Upper lobe of left lung (tissue), 6 donors: Measurements from ENCODE around the gene AGO3. TPM values are rescaled to one million over a fixed set of nuclear protein-coding genes. Genes with fewer than 3 reads are reported as not detected.
"Not testable (repeated sequence)": the region's sequence is repeated elsewhere in the genome, so short reads cannot be mapped to it uniquely, and the experiment has no call there.

Source experiments
- ATAC-seq, 2 donors: fragments of 200-7000 bp; cut with Tn5 transposase; one replicate each; pipeline ENCODE4 v1.9.1; 2022; ENCODE audit warnings: mild to moderate bottlenecking in 2 of 2, moderate library complexity in 2 of 2; ENCODE audit not compliant: low FRiP score in 2 of 2
- DNase-seq, 2 donors: peaks; one replicate each; pipeline ENCODE4 v3.0.0-alpha.2; 2019 to 2020
- H3K27ac ChIP-seq, 4 donors: fragments of 200-600 bp; sonication (generic); one replicate each; pipeline ENCODE4 v1.5.1; 2016 to 2019
- H3K27me3 ChIP-seq, 4 donors: fragments of 200-600 bp; sonication (generic); one replicate each; pipeline ENCODE4 v1.5.1; 2017 to 2019
- H3K36me3 ChIP-seq, 4 donors: fragments of 200-600 bp; sonication (generic); one replicate each; pipeline ENCODE4 v1.5.1; 2016 to 2019
- H3K4me1 ChIP-seq, 4 donors: fragments of 200-600 bp; sonication (generic); one replicate each; pipeline ENCODE4 v1.5.1; 2018 to 2019
- H3K4me3 ChIP-seq, 4 donors: fragments of 200-600 bp; sonication (generic); one replicate each; pipeline ENCODE4 v1.5.1; 2017 to 2019; ENCODE audit warnings: mild to moderate bottlenecking in 2 of 4, moderate library complexity in 1 of 4
- H3K9me3 ChIP-seq, 4 donors: fragments of 200-600 bp; sonication (generic); one replicate each; pipeline ENCODE4 v1.5.1; 2018 to 2019
- CTCF ChIP-seq, 6 experiments: fragments of 450-650 bp in 4 of 6; fragments of 200-600 bp in 2 of 6; sonication (generic) in 2 of 6; IDR thresholded peaks; one replicate each; pipeline ENCODE4 v1.5.1; 2016 to 2019; ENCODE audit warnings: antibody characterized with exemption in 6 of 6
- EP300 ChIP-seq, 4 donors: sonication (generic); formaldehyde crosslinking; IDR thresholded peaks; one replicate each; pipeline ENCODE4 v1.5.1; 2017; ENCODE audit warnings: antibody characterized with exemption in 4 of 4, control low read depth in 2 of 4
- POLR2A ChIP-seq, 4 donors: fragments of 450-650 bp; IDR thresholded peaks; one replicate each; pipeline ENCODE4 v1.5.1; 2016 to 2017; ENCODE audit warnings: antibody characterized with exemption in 4 of 4, mild to moderate bottlenecking in 2 of 4
- POLR2AphosphoS5 ChIP-seq, 2 donors: sonication (generic); formaldehyde crosslinking; IDR thresholded peaks; one replicate each; pipeline ENCODE4 v1.5.1; 2017; ENCODE audit warnings: antibody characterized with exemption in 2 of 2
- WGBS, 2 donors: methylation state at CpG; one replicate each; pipeline ENCODE4 v1.1.5; 2017 to 2018; 5-methylcytosine and 5-hydroxymethylcytosine counted together
- total RNA-seq, 6 donors: library from RNA; depleted of rRNA in 4 of 6; stranded (reverse); fragments of >200 nt in 4 of 6; gene quantifications; one replicate each; pipeline versions ENCODE4 v1.1.0 to v1.2.1, GENCODE V29; 2016 to 2021
- donor health status: DM: no; HTN: no; CAD: no; lungs with moderate emphysema.
- donor health status: DM: no; HTN: yes; CAD: no; lungs with severe emphysema.

Gene AGO3
- total RNA-seq, 6 donors from 2014 or later: 13.8 to 32.5 (median 29.6) TPM

- ATAC-seq (no peak), DNase-seq (no peak)
- Histone ChIP-seq H3K27me3 (no peaks in the 10 kb centered on the region), H3K4me1 (peaks cover 4 to 20% (median 9%) of the 10 kb centered on the region in 4 donors), H3K9me3 (no peaks in the 10 kb centered on the region), H3K36me3 (peaks cover 0 to 8% (median 0%) of the 10 kb centered on the region in 4 donors), H3K4me3 (no peak overlapping the region), H3K27ac (no peak overlapping the region)
- WGBS, 2 donors: 43 to 52% methylated on average over 2 of the region's 2 CpGs
- TF ChIP-seq CTCF (IDR thresholded peaks at IDR 0.05) (no peak), POLR2A (IDR thresholded peaks at IDR 0.05) (no peak), EP300 (IDR thresholded peaks at IDR 0.05) (no peak), POLR2AphosphoS5 (IDR thresholded peaks at IDR 0.05) (no peak)
Measured at GRCh38 chr1:35945327-35945726, 14.4 kb downstream of the AGO3 start.

DNA sequence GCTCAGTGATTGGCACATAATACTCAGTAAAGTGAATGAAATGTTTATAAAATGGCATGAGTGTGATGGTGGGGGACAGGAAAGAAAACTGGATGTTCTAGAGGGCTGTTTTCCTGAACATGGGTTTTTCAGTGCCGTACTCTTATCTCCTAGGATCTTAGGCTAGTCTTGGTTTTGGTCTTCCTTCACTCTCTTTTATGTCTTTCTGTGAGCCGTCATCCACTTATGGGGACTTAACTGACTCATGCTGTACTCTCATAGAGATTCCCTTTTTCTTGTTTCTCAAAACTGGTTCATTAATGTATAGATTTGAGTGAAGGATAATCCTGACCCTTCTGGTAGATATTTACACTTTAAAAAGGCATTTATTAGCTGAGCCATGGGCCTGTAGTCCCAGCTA is 16.6 kb downstream of the AGO3 start:
- Histone ChIP-seq H3K9me3 (no peaks in the 10 kb centered on the region), H3K27ac (no peak overlapping the region), H3K36me3 (peaks cover 0 to 8% (median 0%) of the 10 kb centered on the region in 4 donors), H3K4me3 (no peak overlapping the region), H3K27me3 (no peaks in the 10 kb centered on the region), H3K4me1 (peaks cover 4 to 20% (median 9%) of the 10 kb centered on the region in 4 donors)
- WGBS, 2 donors: 86 to 93% methylated on average over 2 of the region's 2 CpGs
- ATAC-seq: no peak
- TF ChIP-seq POLR2A (IDR thresholded peaks at IDR 0.05) (no peak), POLR2AphosphoS5 (IDR thresholded peaks at IDR 0.05) (no peak), EP300 (IDR thresholded peaks at IDR 0.05) (no peak)
- DNase-seq: no peak

DNA sequence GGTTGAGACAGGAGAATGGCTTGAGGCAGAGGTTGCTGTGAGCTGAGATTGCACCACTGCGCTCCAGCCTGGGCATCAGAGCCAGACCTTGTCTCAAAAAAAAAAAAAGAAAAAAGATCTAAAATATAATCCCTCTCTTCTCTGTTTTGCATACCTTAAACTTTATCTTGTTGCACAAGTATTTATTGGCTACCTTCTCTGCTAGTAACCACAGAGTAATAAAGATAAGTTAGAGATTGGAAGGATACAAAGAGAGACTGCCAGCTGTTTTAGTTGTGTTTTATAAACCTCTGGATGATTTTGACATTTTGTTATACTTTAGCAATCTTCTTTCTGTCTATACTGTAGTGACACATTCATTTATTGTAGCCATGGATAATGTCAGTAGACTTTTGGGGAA is 27.7 kb downstream of the AGO3 start:
- no peak overlapping the region for H3K4me3 ChIP-seq
- peaks cover 0 to 4% (median 2%) of the 10 kb centered on the region in 4 donors for H3K36me3 ChIP-seq
- no peak overlapping the region for H3K27ac ChIP-seq
- H3K27me3 ChIP-seq: no peaks in the 10 kb centered on the region
- ATAC-seq (no peak), DNase-seq (no peak)
- TF ChIP-seq POLR2AphosphoS5 (IDR thresholded peaks at IDR 0.05): no peak
- TF ChIP-seq POLR2A (IDR thresholded peaks at IDR 0.05): no peak
- no peak for TF ChIP-seq EP300 (IDR thresholded peaks at IDR 0.05)
- TF ChIP-seq CTCF (IDR thresholded peaks at IDR 0.05): no peak
- no peaks in the 10 kb centered on the region for H3K4me1 ChIP-seq
- WGBS, 2 donors: 95 to 100% methylated on average over 1 of the region's 1 CpG
- no peaks in the 10 kb centered on the region for H3K9me3 ChIP-seq

DNA sequence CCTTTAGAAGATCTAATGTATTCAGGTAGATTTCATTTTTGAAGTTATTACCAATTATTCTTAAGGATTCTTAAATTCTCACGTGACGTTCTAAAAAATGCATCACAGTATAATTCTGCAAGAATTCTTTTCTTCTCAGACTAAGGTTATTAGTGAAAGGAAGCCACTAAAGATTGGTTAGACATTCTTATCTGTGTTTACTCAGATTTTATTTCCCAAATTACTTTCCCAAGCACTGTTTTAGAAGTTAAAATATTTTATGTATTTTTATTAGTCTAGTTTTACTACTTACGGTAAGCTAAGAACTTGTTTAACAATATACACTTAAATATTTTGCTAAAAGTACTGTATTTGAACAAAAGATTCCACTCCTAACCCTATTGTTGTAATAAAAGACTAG is 28.4 kb downstream of the AGO3 start:
- DNase-seq (no peak), ATAC-seq (no peak)
- Histone ChIP-seq H3K27me3 (no peaks in the 10 kb centered on the region), H3K4me3 (no peak overlapping the region), H3K36me3 (peaks cover 0 to 4% (median 2%) of the 10 kb centered on the region in 4 donors), H3K27ac (no peak overlapping the region), H3K9me3 (no peaks in the 10 kb centered on the region), H3K4me1 (no peaks in the 10 kb centered on the region)
- TF ChIP-seq POLR2AphosphoS5 (IDR thresholded peaks at IDR 0.05) (no peak), POLR2A (IDR thresholded peaks at IDR 0.05) (no peak), CTCF (IDR thresholded peaks at IDR 0.05) (no peak), EP300 (IDR thresholded peaks at IDR 0.05) (no peak)
- 76 to 77% methylated on average over 3 of the region's 3 CpGs for WGBS, 2 donors

- DNase-seq (no peak), ATAC-seq (no peak)
- no peaks in the 10 kb centered on the region for H3K27me3 ChIP-seq
- H3K36me3 ChIP-seq: peaks cover 0 to 7% (median 1%) of the 10 kb centered on the region in 4 donors
- no peaks in the 10 kb centered on the region for H3K9me3 ChIP-seq
- 92 to 98% methylated on average over 2 of the region's 2 CpGs for whole genome bisulfite sequencing, 2 donors
- TF ChIP-seq POLR2AphosphoS5 (IDR thresholded peaks at IDR 0.05) (no peak), POLR2A (IDR thresholded peaks at IDR 0.05) (no peak)
- no peaks in the 10 kb centered on the region for H3K4me1 ChIP-seq
- H3K27ac ChIP-seq: no peak overlapping the region
- H3K4me3 ChIP-seq: no peak overlapping the region
Measured at GRCh38 chr1:35962952-35963351, 32.0 kb downstream of the AGO3 start.

DNA sequence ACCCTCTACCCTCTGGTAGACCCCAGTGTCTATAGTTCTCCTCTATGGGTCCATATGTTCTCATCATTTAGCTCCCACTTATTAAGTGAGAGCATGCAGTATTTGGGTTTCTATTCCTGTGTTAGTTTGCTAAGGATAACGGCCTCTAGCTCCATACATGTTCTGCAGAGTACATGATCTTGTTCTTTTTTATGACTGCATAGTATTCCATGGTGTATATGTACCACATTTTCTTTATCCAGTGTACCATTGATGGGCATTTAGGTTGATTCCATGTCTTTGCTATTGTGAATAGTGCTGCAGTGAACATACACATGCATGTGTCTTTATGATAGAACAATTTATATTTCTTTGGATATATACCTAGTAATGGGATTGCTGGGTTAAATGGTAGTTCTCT is 33.4 kb downstream of the AGO3 start:
- H3K27ac ChIP-seq, H3K4me3 ChIP-seq, DNase-seq, ATAC-seq, H3K27me3 ChIP-seq, H3K4me1 ChIP-seq, H3K9me3 ChIP-seq: not testable (repeated sequence)
- peaks cover 0 to 18% (median 3%) of the 10 kb centered on the region in 4 donors for H3K36me3 ChIP-seq
- WGBS, 2 donors: 96 to 100% methylated on average over 1 of the region's 1 CpG
